ENCODE data around the gene FIBCD1.

The FIBCD1 gene

DNA sequence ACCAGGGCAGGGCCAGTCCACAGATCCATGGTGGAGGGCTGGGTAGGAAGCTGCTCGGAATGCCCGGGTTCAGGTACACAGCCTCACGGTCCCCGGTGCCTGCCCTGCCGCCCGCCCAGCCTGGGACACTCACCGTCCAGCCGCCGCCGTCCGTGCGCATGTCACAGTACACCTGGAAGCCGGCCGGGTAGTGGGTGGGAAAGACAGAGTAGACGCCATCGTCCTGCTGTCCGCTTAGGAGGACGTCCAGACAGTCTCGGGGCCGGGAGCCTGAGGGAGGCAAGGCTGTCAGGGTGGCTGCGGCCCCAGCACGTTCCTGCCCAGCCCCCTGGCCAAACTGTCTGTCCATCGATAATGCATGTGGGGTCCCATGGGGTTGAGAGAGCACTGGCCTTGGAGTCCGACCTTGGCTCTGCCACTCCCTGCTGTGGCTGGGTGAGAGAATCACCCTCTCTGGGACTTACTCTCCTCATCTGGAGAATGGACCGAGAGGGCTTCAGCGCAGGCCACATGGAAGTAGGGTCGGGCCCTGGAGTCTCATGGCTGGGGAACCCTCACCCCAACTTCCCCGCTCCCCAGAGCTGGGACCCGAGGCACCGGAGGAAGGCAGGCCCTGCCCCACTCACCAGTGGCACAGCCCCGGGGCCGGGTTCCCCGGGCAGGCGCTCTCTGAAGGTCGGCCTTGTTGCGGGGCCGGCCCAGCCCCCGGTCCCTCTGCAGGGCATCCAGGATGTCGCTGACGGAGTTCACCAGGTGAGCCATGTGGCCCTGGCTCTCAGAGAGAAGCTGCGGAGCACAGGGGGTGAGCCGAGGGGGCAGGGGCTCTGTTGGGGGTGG lies 15.2 kb downstream of the FIBCD1 start:
- DNase-seq (ENCODE audit: low read depth in 1 of 2, low spot score in 1 of 2) = no peak

GRCh38 chr9:130922893-130923610 lies 16.0 kb downstream of the FIBCD1 start:
- DNase-seq (ENCODE audit: low read depth in 1 of 2, low spot score in 1 of 2) = no peak

GRCh38 chr9:130921989-130922892 lies 16.8 kb downstream of the FIBCD1 start:
- DNase-seq (ENCODE audit: low read depth in 1 of 2, low spot score in 1 of 2) = no peak

GRCh38 chr9:130921300-130921988 lies 17.6 kb downstream of the FIBCD1 start:
- DNase-seq (ENCODE audit: low read depth in 1 of 2, low spot score in 1 of 2) = no peak

GRCh38 chr9:130920762-130921299 lies 18.2 kb downstream of the FIBCD1 start:
- no peak for DNase-seq (ENCODE audit: low read depth in 1 of 2, low spot score in 1 of 2)

- DNase-seq (ENCODE audit: low read depth in 1 of 2, low spot score in 1 of 2) = no peak
Measured at GRCh38 chr9:130920233-130920632, 18.8 kb downstream of the FIBCD1 start.

DNA sequence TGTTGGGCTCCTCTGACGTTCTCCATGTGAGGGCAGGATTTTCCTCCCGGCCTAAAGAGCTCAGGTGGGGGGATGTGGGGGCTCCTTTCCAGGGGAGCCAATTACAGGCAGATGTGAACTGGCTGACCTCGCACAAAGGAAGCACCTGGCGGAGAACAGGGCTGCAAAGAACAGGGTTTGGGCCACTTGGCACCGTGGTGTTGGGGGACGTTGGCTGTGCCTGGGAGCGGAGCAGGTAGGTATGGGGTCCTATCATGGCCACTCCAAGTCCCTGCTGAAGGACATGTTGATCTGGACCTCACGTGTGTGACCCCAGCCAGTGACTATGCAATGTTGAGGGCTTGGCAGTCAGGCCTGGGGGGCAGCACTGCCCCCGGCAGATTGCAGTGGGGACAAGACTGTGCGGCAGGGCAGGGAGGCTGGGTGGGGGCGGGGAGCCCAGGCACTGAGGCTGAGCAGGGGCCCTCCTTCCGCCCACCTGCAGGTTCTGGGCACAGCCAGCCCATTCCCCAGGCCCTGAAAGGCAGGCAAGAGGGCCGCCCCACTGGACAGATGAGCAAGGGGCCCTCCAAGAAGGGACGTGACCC lies 19.4 kb downstream of the FIBCD1 start:
- no peak for DNase-seq (ENCODE audit: low read depth in 1 of 2, low spot score in 1 of 2)

DNA sequence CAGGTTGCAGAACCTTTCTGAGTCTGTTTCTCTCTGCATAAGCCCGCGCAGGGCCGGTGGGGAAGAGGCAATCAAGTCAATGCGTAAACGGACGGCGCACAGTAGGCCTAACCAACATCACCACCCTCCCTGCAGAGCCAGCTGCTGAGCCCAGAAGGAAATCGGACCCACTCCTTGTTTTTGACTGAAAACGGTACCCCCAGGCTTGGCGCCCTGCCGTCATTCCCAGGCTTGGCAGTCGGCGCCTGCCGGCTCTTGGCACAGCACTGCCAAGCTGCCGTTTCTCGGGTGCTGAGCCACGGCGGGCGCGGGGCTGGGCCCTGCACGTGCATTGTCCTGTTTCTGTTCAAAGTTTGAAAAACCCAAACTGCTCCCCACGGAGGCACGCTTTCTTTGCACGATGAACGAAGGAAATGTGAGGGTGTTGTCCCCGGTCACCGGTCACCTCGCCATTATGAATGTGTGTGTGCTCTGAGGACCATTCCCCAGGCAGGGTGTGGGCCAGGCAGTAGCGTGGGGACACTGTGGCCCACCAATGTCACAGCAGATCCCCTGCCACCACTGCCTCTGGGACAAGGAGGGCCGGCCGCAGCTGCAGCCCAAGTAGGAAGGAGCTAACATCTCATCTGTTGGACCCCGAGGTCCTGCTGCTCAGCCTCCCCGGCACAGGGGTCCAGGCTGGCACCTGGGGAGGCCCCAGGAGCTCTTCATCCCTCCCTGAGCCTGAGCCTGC lies 20.1 kb downstream of the FIBCD1 start:
- DNase-seq (ENCODE audit: low read depth in 1 of 2, low spot score in 1 of 2) = no peak

- no peak for DNase-seq (ENCODE audit: low read depth in 1 of 2, low spot score in 1 of 2)
Measured at GRCh38 chr9:130918101-130918825, 20.8 kb downstream of the FIBCD1 start.

- no peak for DNase-seq (ENCODE audit: low read depth in 1 of 2, low spot score in 1 of 2)
Measured at GRCh38 chr9:130917168-130917960, 21.7 kb downstream of the FIBCD1 start.

DNA sequence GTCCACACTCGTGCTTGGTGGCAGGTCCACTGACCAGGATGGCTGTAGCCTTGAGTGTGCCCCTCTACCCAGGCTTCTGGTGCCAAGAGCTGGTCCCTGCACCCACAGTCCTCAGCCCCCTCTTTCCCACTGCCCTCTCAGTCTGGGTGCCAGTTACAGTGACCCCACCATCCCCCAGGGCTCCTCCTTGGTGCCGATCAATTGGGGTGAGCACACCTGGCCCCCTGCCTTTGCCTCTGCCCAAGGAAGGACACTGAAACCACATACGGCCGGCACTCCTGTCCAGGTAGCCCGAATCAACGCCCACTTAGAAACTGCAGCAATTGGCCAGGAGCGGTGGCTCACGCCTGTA lies 24.0 kb downstream of the FIBCD1 start:
- DNase-seq (ENCODE audit: low read depth in 1 of 2, low spot score in 1 of 2) = no peak

DNA sequence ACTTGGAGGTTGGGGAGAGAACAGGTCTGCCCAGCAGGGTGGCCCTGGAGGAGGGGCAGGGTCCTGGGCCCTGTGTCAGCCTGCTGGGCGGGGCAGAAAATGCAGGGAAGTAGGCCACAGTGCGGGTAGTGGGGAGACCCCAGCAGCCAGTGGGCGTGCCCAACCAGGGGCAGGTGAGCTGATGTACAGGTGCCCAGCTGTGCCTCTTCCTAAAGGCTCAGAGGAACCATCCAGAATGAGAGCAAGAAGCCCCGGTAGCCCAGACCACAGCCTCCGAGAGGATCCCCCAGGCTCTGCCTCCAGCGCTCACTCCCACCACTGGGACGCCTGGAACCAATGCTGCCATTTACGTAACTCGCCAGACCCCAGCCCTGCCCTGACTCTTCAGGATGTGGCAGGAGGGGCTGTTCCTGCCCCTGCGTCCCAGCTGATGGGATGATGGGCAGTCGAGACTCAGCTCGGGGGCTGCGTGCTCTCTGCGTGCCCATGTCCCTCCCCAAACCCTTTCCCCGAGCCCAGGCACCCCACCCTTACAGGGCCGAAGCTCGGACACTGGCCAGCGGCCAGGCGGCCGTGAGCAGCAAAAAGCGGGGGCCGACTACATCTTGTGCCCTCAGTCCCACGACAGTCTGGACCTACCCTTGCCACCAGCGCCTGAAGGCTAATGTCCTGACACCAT lies 24.5 kb downstream of the FIBCD1 start:
- DNase-seq (ENCODE audit: low read depth in 1 of 2, low spot score in 1 of 2) = no peak

- DNase-seq (ENCODE audit: low read depth in 1 of 2, low spot score in 1 of 2) = no peak
Measured at GRCh38 chr9:130913599-130914416, 25.2 kb downstream of the FIBCD1 start.

GRCh38 chr9:130912932-130913598 lies 26.0 kb downstream of the FIBCD1 start:
- no peak for DNase-seq (ENCODE audit: low read depth in 1 of 2, low spot score in 1 of 2)

DNA sequence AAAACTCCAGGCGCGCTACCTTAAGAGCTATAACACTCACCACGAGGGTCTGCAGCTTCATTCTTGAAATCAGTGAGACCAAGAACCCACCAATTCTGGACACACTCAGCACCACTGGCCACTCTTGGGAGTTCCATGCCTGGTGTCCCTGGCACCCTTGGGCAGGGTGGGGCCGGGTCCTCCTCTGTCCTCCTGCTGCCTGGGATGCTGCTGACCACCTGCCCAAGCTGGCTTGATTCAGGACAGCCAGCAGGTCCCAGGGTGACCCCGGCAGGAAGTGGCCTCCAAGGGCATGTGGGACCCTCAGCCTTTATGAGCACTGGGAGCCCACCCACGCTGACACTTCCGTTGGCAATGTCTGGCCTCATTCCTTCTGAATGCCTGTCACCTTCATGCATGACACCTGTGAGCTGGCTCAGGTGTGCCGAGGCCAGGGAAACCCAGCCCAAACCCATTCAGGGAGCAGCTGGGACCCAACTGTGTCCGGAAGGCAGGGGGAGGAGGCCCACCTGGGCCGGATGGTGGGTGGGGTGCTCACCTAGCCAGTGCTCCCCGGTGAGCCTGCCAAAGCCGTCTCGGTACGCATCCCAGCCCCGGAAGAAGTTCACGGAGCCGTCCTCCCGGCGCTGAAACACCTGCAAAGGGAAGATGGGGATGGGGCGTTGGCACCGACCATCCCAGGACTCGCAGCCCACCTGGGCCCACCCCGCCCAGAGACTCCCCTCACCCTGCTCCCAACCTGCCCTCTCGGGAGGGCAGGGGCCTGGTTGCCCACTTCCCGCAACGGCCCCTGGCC lies 27.6 kb downstream of the FIBCD1 start:
- DNase-seq (ENCODE audit: low read depth in 1 of 2, low spot score in 1 of 2) = no peak

All from stimulated activated CD4-positive, alpha-beta T cell treated with anti-CD3 and anti-CD28 coated beads, Interleukin-15, amount 100 ng/mL, for 1 hour (primary cell).